K562 (cell line): ENCODE results near the gene NPIPB2.
A peak's percentile ranks its signal among the peaks of the same experiment; 100 is the strongest.

Source experiments
- CBX3 ChIP-seq, 2 experiments: IDR thresholded peaks; 1 replicate in 1 of 2; 2 replicates in 1 of 2; pipeline ENCODE4 v1.6.1; 2012; ENCODE audit warnings: inconsistent platforms in 2 of 2, low read length in 2 of 2, borderline replicate concordance in 1 of 2, control low read depth in 1 of 2
- GATAD2B ChIP-seq: fragments of 450-650 bp; IDR thresholded peaks from 2 replicates; pipeline ENCODE4 v1.6.1; 2017; ENCODE audit warnings: mild to moderate bottlenecking, borderline replicate concordance
- HNRNPK ChIP-seq: fragments of 200-400 bp; formaldehyde crosslinking; IDR thresholded peaks from one replicate; pipeline ENCODE4 v1.6.1; 2018; ENCODE audit warnings: mild to moderate bottlenecking, low read depth, low read length; ENCODE audit not compliant: poor library complexity, severe bottlenecking
- PHF20 ChIP-seq: fragments of 450-650 bp; IDR thresholded peaks from 2 replicates; pipeline ENCODE4 v1.6.1; 2018; ENCODE audit not compliant: partially characterized antibody
- PTBP1 ChIP-seq: fragments of 200-400 bp; formaldehyde crosslinking; IDR thresholded peaks from 2 replicates; pipeline ENCODE4 v1.6.1; 2017; ENCODE audit warnings: low read depth, low read length
- RAD21 ChIP-seq, 2 experiments: fragments of 250-450 bp in 1 of 2; fragments of 450-650 bp in 1 of 2; sonication (Bioruptor Pico) in 1 of 2; formaldehyde crosslinking in 1 of 2; IDR thresholded peaks in 1 of 2; conservative IDR thresholded peaks in 1 of 2; 2 replicates each; pipeline versions ENCODE4 v1.4.0 to v1.8.0; 2020 to 2022; ENCODE audit warnings: mild to moderate bottlenecking in 2 of 2, moderate library complexity in 1 of 2
- RFX5 ChIP-seq: IDR thresholded peaks from 2 replicates; pipeline ENCODE4 v1.6.1; 2011; ENCODE audit warnings: low read depth, mild to moderate bottlenecking, improper control_type of control experiment, low read length
- SRSF1 ChIP-seq: fragments of 200-400 bp; formaldehyde crosslinking; IDR thresholded peaks from 2 replicates; pipeline ENCODE4 v1.6.1; 2017; ENCODE audit warnings: mild to moderate bottlenecking, low read depth, low read length, moderate library complexity
- ZNF668 ChIP-seq: fragments of 250-450 bp; sonication (Bioruptor Pico); IDR thresholded peaks from 2 replicates; pipeline ENCODE4 v1.8.0; 2022; ENCODE audit warnings: mild to moderate bottlenecking, inconsistent platforms
- ZZZ3 ChIP-seq: fragments of 450-650 bp; IDR thresholded peaks from 2 replicates; pipeline ENCODE4 v1.6.1; 2016; ENCODE audit warnings: antibody characterized with exemption, mild to moderate bottlenecking, moderate library complexity
- TF ChIP-seq, protein P1 (sequence below), 3 experiments: IDR thresholded peaks in 2 of 3; conservative IDR thresholded peaks in 1 of 3; 2 replicates each; pipeline ENCODE4 v1.5.1; 2011 to 2012; ENCODE audit warnings: low read length in 3 of 3, mild to moderate bottlenecking in 3 of 3, control low read depth in 2 of 3, improper control_type of control experiment in 1 of 3, inconsistent platforms in 1 of 3, low read depth in 1 of 3, mixed read lengths in 1 of 3, moderate library complexity in 1 of 3; ENCODE audit not compliant: insufficient read depth in 2 of 3

DNA sequence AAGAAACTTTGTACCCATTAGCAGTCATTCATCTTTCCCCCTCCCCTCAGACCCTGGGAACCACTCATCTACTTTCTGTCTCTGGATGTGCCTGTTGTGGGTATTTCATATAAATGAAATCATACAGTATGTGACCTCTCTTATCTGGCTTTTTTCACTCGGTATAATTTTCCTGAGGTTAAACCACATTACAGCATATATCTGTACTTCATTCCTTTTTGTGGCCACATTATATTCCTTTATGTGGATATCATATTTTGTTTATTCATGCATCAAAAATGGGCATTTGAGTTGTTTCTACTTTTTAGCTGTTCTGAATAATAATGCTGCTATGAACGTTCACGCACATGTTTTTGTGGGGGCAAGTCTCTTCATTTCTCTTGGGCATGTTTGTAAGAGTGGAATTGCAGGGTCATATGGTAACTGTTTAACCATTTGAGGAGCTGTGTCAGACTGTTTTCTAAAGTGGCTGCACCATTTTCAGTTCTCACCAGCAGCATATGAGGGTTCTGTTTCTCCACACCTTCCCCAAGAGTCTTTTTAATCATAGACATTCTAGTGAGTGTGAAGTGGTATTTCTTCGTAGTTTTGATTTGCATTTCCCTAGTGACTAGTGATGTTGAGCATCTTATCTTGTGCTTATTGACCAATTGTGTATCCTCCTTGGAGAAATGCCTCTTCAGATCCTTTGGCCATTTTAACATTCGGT is 38.4 kb upstream of the NPIPB2 start:
- TF ChIP-seq ZNF668: no peak
- no peak for TF ChIP-seq GATAD2B
- TF ChIP-seq RFX5: peak; percentile 87
- TF ChIP-seq ZZZ3: no peak
- TF ChIP-seq RAD21 (CRISPR knock-in tag; conservative IDR thresholded peaks at IDR 0.05 in 1 of 2, IDR thresholded peaks at IDR 0.05 in 1 of 2): no peak
- TF ChIP-seq, protein P1, sequence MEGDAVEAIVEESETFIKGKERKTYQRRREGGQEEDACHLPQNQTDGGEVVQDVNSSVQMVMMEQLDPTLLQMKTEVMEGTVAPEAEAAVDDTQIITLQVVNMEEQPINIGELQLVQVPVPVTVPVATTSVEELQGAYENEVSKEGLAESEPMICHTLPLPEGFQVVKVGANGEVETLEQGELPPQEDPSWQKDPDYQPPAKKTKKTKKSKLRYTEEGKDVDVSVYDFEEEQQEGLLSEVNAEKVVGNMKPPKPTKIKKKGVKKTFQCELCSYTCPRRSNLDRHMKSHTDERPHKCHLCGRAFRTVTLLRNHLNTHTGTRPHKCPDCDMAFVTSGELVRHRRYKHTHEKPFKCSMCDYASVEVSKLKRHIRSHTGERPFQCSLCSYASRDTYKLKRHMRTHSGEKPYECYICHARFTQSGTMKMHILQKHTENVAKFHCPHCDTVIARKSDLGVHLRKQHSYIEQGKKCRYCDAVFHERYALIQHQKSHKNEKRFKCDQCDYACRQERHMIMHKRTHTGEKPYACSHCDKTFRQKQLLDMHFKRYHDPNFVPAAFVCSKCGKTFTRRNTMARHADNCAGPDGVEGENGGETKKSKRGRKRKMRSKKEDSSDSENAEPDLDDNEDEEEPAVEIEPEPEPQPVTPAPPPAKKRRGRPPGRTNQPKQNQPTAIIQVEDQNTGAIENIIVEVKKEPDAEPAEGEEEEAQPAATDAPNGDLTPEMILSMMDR (IDR thresholded peaks at IDR 0.05 in 2 of 3, conservative IDR thresholded peaks at IDR 0.05 in 1 of 3; ENCODE audit: insufficient read depth in 2 of 3, low read depth in 1 of 3, low read length in 3 of 3): no peak
- TF ChIP-seq CBX3 (IDR thresholded peaks at IDR 0.05; ENCODE audit: borderline replicate concordance in 1 of 2, low read length in 2 of 2): no peak
- no peak for TF ChIP-seq SRSF1
- no peak for TF ChIP-seq HNRNPK
- TF ChIP-seq PHF20: no peak
- TF ChIP-seq PTBP1: no peak
